GM12878 (cell line): ENCODE data around the gene RHEB. TPM values are rescaled to one million over a fixed set of nuclear protein-coding genes. Genes with fewer than 3 reads are reported as not detected.

Source experiments
- ATAC-seq: fragments of 200-7000 bp; cut with Tn5 transposase; 3 replicates; pipeline ENCODE4 v1.9.1; 2020; ENCODE audit warnings: mild to moderate bottlenecking, moderate library complexity
- BruUV-seq: library from RNA; stranded (reverse); fragments of 400-500 nt; replicated peaks from 2 replicates; lab custom pipeline; 2021; lab: Mats Ljungman, UMichigan
- CTCF ChIA-PET: fragments of 300-600 bp; sonication (Branson Sonifier 250); formaldehyde crosslinking; extraction: SDS; loops from one replicate; lab custom pipeline; 2021; ENCODE audit warnings: inconsistent platforms; lab: Yijun Ruan, JAX
- POLR2A ChIA-PET: fragments of 350-600 bp; formaldehyde crosslinking; extraction: SDS; loops from one replicate; lab custom pipeline; 2021; ENCODE audit warnings: inconsistent platforms; lab: Charles Lee
- RAD21 ChIA-PET: fragments of 300-600 bp; sonication (Branson Sonifier 250); formaldehyde crosslinking; loops from one replicate; lab custom pipeline; 2023; ENCODE audit warnings: antibody characterized with exemption; ENCODE audit not compliant: unreplicated experiment; lab: Charles Lee
- SMC1A ChIA-PET: fragments of 300-600 bp; sonication (Branson Sonifier 250); formaldehyde crosslinking; loops from one replicate; lab custom pipeline; 2023; ENCODE audit not compliant: unreplicated experiment, uncharacterized antibody; lab: Charles Lee
- DNase-seq: peaks from one replicate; pipeline ENCODE4 v3.0.0-alpha.2; 2011; ENCODE audit warnings: low read depth, low spot score
- FAIRE-seq: peaks from 3 replicates; lab custom pipeline; 2011; peaks lifted over from hg19 to GRCh38; lab: Jason Lieb, UNC
- H2AFZ ChIP-seq: 2 replicates; pipeline ENCODE4 v1.6.0; 2011; ENCODE audit warnings: low read depth, low read length, control low read depth; ENCODE audit not compliant: control insufficient read depth
- H3K27ac ChIP-seq: 2 replicates; pipeline ENCODE4 v1.5.1; 2011; ENCODE audit warnings: control low read depth; ENCODE audit not compliant: control insufficient read depth, insufficient read depth
- H3K27me3 ChIP-seq, 2 experiments: replicated peaks in 1 of 2; 2 replicates each; pipeline versions ENCODE4 v1.6.0 to v1.6.1; 2011; ENCODE audit warnings: low read length in 1 of 2; ENCODE audit not compliant: control insufficient read depth in 2 of 2, insufficient read depth in 2 of 2
- H3K36me3 ChIP-seq, 2 experiments: 2 replicates each; pipeline ENCODE4 v1.5.1; 2011; ENCODE audit warnings: low read length in 1 of 2; ENCODE audit not compliant: control insufficient read depth in 2 of 2, insufficient read depth in 2 of 2
- H3K4me1 ChIP-seq: 2 replicates; pipeline ENCODE4 v1.6.1; 2011; ENCODE audit warnings: mild to moderate bottlenecking, low read length, moderate library complexity, mixed read lengths; ENCODE audit not compliant: control insufficient read depth, insufficient read depth
- H3K4me2 ChIP-seq: 2 replicates; pipeline ENCODE4 v1.6.0; 2011; ENCODE audit warnings: control low read depth; ENCODE audit not compliant: control insufficient read depth, insufficient read depth
- H3K4me3 ChIP-seq: fragments of 200-600 bp; sonication (generic); 2 replicates; pipeline ENCODE4 v1.5.1; 2016
- H3K79me2 ChIP-seq: 2 replicates; pipeline ENCODE4 v1.6.0; 2011; ENCODE audit warnings: low read length; ENCODE audit not compliant: control insufficient read depth, insufficient read depth
- H3K9ac ChIP-seq: 2 replicates; pipeline ENCODE4 v1.8.0; 2011; ENCODE audit warnings: low read length, control low read depth, mixed read lengths; ENCODE audit not compliant: control insufficient read depth, insufficient read depth
- H3K9me3 ChIP-seq: replicated peaks from 3 replicates; pipeline ENCODE4 v1.5.1; 2011; ENCODE audit warnings: mild to moderate bottlenecking, low read length; ENCODE audit not compliant: control insufficient read depth, insufficient read depth
- H4K20me1 ChIP-seq: 2 replicates; pipeline ENCODE4 v1.6.0; 2011; ENCODE audit not compliant: control insufficient read depth, insufficient read depth
- NR2F1 ChIP-seq: fragments of 450-650 bp; conservative IDR thresholded peaks from 2 replicates; pipeline ENCODE4 v1.6.1; 2017; ENCODE audit warnings: mild to moderate bottlenecking
- PBX3 ChIP-seq: IDR thresholded peaks from 2 replicates; pipeline ENCODE4 v1.6.1; 2011; ENCODE audit warnings: mild to moderate bottlenecking, low read depth, low read length, moderate library complexity; ENCODE audit not compliant: insufficient replicate concordance
- POLR2AphosphoS5 ChIP-seq: IDR thresholded peaks from 2 replicates; pipeline ENCODE4 v1.6.1; 2011; ENCODE audit warnings: mild to moderate bottlenecking, low read length, inconsistent platforms
- WGBS: methylation state at CpG from one replicate; pipeline ENCODE4 v1.1.6; 2016; ENCODE audit warnings: low lambda C conversion rate; ENCODE audit not compliant: insufficient replicate concordance, insufficient coverage; ENCODE audit errors: missing lambda C conversion rate; 5-methylcytosine and 5-hydroxymethylcytosine counted together
- in situ Hi-C: fragments of 300-500 bp; cut with MboI; formaldehyde crosslinking; loops from 9 replicates; pipeline ENCODE4 v1.14.3; 2018; ENCODE audit warnings: mixed read lengths
- intact Hi-C: fragments of 100-400 bp; cut with micrococcal nuclease; formaldehyde crosslinking; loops from one replicate; pipeline ENCODE4 v1.14.2; 2022; ENCODE audit not compliant: unreplicated experiment
- polyA plus RNA-seq, 11 experiments: library from polyadenylated mRNA; depleted of rRNA in 4 of 11; unstranded in 6 of 11; stranded (reverse) in 5 of 11; fragments of >200 nt; fragmentation: Nextera tagmentation in 4 of 11; fragmentation: Illumina TruSeq in 1 of 11; extraction: Ambion mirVana in 4 of 11; extraction: Trizol in 1 of 11; gene quantifications; 1 replicate in 1 of 11; 2 replicates in 10 of 11; pipeline versions ENCODE4 v1.2.1 to v1.2.3, GENCODE V29; 2011 to 2016; ENCODE audit warnings: inconsistent platforms in 2 of 11, missing spikeins in 2 of 11, low read depth in 1 of 11
- total RNA-seq, 4 experiments: library from RNA; depleted of rRNA in 3 of 4; stranded (reverse); fragments of >200 nt in 3 of 4; fragmentation: Illumina TruSeq in 1 of 4; extraction: Trizol in 1 of 4; gene quantifications; 2 replicates each; pipeline versions ENCODE4 v1.2.1 to v1.2.3, GENCODE V29; 2013 to 2021

RHEB gene
- total and polyA plus RNA-seq, 10 of the 15 experiments (the other 5 are each of a cell fraction or from before 2014, with no cell fraction given): 6.2 to 67.8 (median 38.0) TPM

- H3K79me2 ChIP-seq: peaks cover 85% of the 10 kb centered on the region
- ChIA-PET POLR2A (interaction anchor here (0.8 kb wide), 1 partner anchor 14 kb away, joined by 3 read pairs; no protein-coding TSS in a partner anchor), CTCF (interaction anchor here (1.3 kb wide), 1 partner anchor 14 kb away, joined by 3 read pairs; no protein-coding TSS in a partner anchor), RAD21 (interaction anchor here (0.8 kb wide), 1 partner anchor 44 kb away, joined by 3 read pairs; no protein-coding TSS in a partner anchor), SMC1A (interaction anchor here (1.3 to 2.1 kb wide), 2 partner anchors 12 to 21 kb away, joined by 3 to 6 read pairs; no protein-coding TSS in a partner anchor)
- H3K9me3 ChIP-seq: no peaks in the 10 kb centered on the region
- DNase-seq (no peak), ATAC-seq (peak; percentile 19; the same call in 2 of the 3 replicates), FAIRE-seq (no peak)
- no peak overlapping the region for H3K4me3 ChIP-seq
- WGBS: 70% methylated on average over 13 of the region's 13 CpGs
- peaks cover 3% of the 10 kb centered on the region; the same call in 1 of the 2 replicates for H4K20me1 ChIP-seq
- BruUV-seq: TSS peak; percentile 12
- peak overlapping the region; percentile 44; the same call in 1 of the 2 replicates for H3K4me2 ChIP-seq
- in situ Hi-C loops: no loop called here
- no peak overlapping the region for H2AFZ ChIP-seq
- H3K36me3 ChIP-seq: peaks cover 7 to 11% of the 10 kb centered on the region in 2 experiments
- H3K9ac ChIP-seq: no peak overlapping the region
- peaks cover 17% of the 10 kb centered on the region for H3K4me1 ChIP-seq
- H3K27ac ChIP-seq: peak overlapping the region; percentile 33; the same call in 1 of the 2 replicates
- TF ChIP-seq POLR2AphosphoS5: peak; percentile 25; the same call in 1 of the 2 replicates
- peak; percentile 40; the same call in 1 of the 2 replicates for TF ChIP-seq NR2F1
- TF ChIP-seq PBX3: no peak
- intact Hi-C loops: no loop called here
- H3K27me3 ChIP-seq: no peaks in the 10 kb centered on the region
Measured at GRCh38 chr7:151494298-151495284, 25.1 kb downstream of the RHEB start.
